ENCODE results near the gene LEFTY1.

DNA sequence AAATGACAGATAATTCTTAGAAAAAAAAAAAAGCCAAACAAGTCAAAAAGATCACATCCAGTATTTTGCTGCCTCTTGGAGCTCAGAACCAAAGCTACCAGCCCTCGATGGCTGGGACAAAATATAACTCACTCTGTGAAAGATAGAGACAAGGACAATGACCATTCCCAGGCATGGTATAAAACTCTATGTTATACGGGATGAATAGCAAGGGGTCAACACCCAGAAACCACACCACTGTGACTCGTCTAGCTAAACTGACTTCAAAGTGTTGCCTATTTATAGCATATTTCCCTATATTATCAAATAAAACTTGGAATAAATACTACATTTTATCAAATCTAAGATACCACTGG lies 16.9 kb downstream of the LEFTY1 start:
- TF ChIP-seq, protein P1, sequence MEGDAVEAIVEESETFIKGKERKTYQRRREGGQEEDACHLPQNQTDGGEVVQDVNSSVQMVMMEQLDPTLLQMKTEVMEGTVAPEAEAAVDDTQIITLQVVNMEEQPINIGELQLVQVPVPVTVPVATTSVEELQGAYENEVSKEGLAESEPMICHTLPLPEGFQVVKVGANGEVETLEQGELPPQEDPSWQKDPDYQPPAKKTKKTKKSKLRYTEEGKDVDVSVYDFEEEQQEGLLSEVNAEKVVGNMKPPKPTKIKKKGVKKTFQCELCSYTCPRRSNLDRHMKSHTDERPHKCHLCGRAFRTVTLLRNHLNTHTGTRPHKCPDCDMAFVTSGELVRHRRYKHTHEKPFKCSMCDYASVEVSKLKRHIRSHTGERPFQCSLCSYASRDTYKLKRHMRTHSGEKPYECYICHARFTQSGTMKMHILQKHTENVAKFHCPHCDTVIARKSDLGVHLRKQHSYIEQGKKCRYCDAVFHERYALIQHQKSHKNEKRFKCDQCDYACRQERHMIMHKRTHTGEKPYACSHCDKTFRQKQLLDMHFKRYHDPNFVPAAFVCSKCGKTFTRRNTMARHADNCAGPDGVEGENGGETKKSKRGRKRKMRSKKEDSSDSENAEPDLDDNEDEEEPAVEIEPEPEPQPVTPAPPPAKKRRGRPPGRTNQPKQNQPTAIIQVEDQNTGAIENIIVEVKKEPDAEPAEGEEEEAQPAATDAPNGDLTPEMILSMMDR (IDR thresholded peaks at IDR 0.05 in 2 of 3, conservative IDR thresholded peaks at IDR 0.05 in 1 of 3; ENCODE audit: borderline replicate concordance in 1 of 3, insufficient read depth in 1 of 3, low read depth in 2 of 3, low read length in 2 of 3), result no peak
- no peak for TF ChIP-seq POLR2AphosphoS5 (IDR thresholded peaks at IDR 0.05; ENCODE audit: low read depth, low read length)

Data from HCT116 (cell line).